GM12878 (cell line): ENCODE results near the gene OTOS. TPM values are rescaled to one million over a fixed set of nuclear protein-coding genes. Genes with fewer than 3 reads are reported as not detected.

Experiments
- ATF2 ChIP-seq: IDR thresholded peaks from 2 replicates; pipeline ENCODE4 v1.6.1; 2012; ENCODE audit warnings: low read length, inconsistent platforms
- BCL3 ChIP-seq: IDR thresholded peaks from 2 replicates; pipeline ENCODE4 v1.6.1; 2011; ENCODE audit warnings: borderline replicate concordance, low read depth, mild to moderate bottlenecking, moderate library complexity, low read length; ENCODE audit not compliant: insufficient read depth, poor library complexity, severe bottlenecking
- BRCA1 ChIP-seq: IDR thresholded peaks from 2 replicates; pipeline ENCODE4 v1.6.1; 2011; ENCODE audit warnings: low read depth, low read length, improper control_type of control experiment
- CHD1 ChIP-seq: IDR thresholded peaks from 2 replicates; pipeline ENCODE4 v1.6.1; 2012; ENCODE audit warnings: low read depth, low read length, improper control_type of control experiment
- DPF2 ChIP-seq: fragments of 450-650 bp; IDR thresholded peaks from 2 replicates; pipeline ENCODE4 v1.6.1; 2017; ENCODE audit warnings: mild to moderate bottlenecking
- E2F8 ChIP-seq: fragments of 450-650 bp; IDR thresholded peaks from 2 replicates; pipeline ENCODE4 v1.6.1; 2018; ENCODE audit warnings: mild to moderate bottlenecking, low read depth, moderate library complexity; ENCODE audit not compliant: partially characterized antibody
- NKRF ChIP-seq: fragments of 450-650 bp; conservative IDR thresholded peaks from 2 replicates; pipeline ENCODE4 v1.6.1; 2017; ENCODE audit warnings: mild to moderate bottlenecking, moderate library complexity
- PBX3 ChIP-seq: IDR thresholded peaks from 2 replicates; pipeline ENCODE4 v1.6.1; 2011; ENCODE audit warnings: mild to moderate bottlenecking, low read depth, low read length, moderate library complexity; ENCODE audit not compliant: insufficient replicate concordance
- POU2F2 ChIP-seq: IDR thresholded peaks from 3 replicates; pipeline ENCODE4 v1.6.1; 2011; ENCODE audit warnings: low read depth, mild to moderate bottlenecking, low read length, borderline replicate concordance
- RAD21 ChIP-seq: IDR thresholded peaks from 2 replicates; pipeline ENCODE4 v1.6.1; 2011; ENCODE audit warnings: mild to moderate bottlenecking, low read depth, low read length, moderate library complexity; ENCODE audit not compliant: insufficient read depth
- RBBP5 ChIP-seq: fragments of 200-600 bp; sonication (generic); conservative IDR thresholded peaks from 2 replicates; pipeline ENCODE4 v1.6.1; 2016
- SMAD5 ChIP-seq: IDR thresholded peaks from 2 replicates; pipeline ENCODE4 v1.6.1; 2016; ENCODE audit warnings: antibody characterized with exemption, low read depth
- SP1 ChIP-seq: IDR thresholded peaks from one replicate; pipeline ENCODE4 v1.6.1; 2011; ENCODE audit warnings: low read depth, low read length
- SPI1 ChIP-seq: IDR thresholded peaks from 2 replicates; pipeline ENCODE4 v1.6.1; 2011; ENCODE audit warnings: low read depth, mild to moderate bottlenecking, low read length, moderate library complexity, borderline replicate concordance; ENCODE audit not compliant: insufficient read depth
- TCF3 ChIP-seq: IDR thresholded peaks from 2 replicates; pipeline ENCODE4 v1.6.1; 2012; ENCODE audit warnings: low read depth, mild to moderate bottlenecking, low read length, borderline replicate concordance; ENCODE audit not compliant: insufficient read depth
- USF2 ChIP-seq: IDR thresholded peaks from 2 replicates; pipeline ENCODE4 v1.6.1; 2011; ENCODE audit warnings: low read depth, low read length, improper control_type of control experiment, borderline replicate concordance
- YBX1 ChIP-seq: fragments of 450-650 bp; IDR thresholded peaks from 2 replicates; pipeline ENCODE4 v1.6.1; 2016; ENCODE audit warnings: antibody characterized with exemption
- YY1 ChIP-seq: IDR thresholded peaks from 2 replicates; pipeline ENCODE4 v1.6.1; 2011; ENCODE audit warnings: low read depth, mild to moderate bottlenecking, low read length
- polyA plus RNA-seq, 11 experiments: library from polyadenylated mRNA; depleted of rRNA in 4 of 11; unstranded in 6 of 11; stranded (reverse) in 5 of 11; fragments of >200 nt; fragmentation: Nextera tagmentation in 4 of 11; fragmentation: Illumina TruSeq in 1 of 11; extraction: Ambion mirVana in 4 of 11; extraction: Trizol in 1 of 11; gene quantifications; 1 replicate in 1 of 11; 2 replicates in 10 of 11; pipeline versions ENCODE4 v1.2.1 to v1.2.3, GENCODE V29; 2011 to 2016; ENCODE audit warnings: inconsistent platforms in 2 of 11, missing spikeins in 2 of 11, low read depth in 1 of 11
- total RNA-seq, 4 experiments: library from RNA; depleted of rRNA in 3 of 4; stranded (reverse); fragments of >200 nt in 3 of 4; fragmentation: Illumina TruSeq in 1 of 4; extraction: Trizol in 1 of 4; gene quantifications; 2 replicates each; pipeline versions ENCODE4 v1.2.1 to v1.2.3, GENCODE V29; 2013 to 2021

The OTOS gene
- total and polyA plus RNA-seq, 10 of the 15 experiments (the other 5 are each of a cell fraction or from before 2014, with no cell fraction given), result not detected

GRCh38 chr2:240136013-240136670 lies 4.3 kb downstream of the OTOS start, which contains the start of gene COPS9 (continued):
- TF ChIP-seq NKRF (no peak), POU2F2 (peak; percentile 48; the same call in 1 of the 3 replicates), BRCA1 (no peak), E2F8 (no peak), SMAD5 (no peak; the same call in 1 of the 2 replicates), YY1 (peak; percentile 85), TCF3 (no peak), RBBP5 (no peak), YBX1 (no peak), BCL3 (no peak), CHD1 (no peak), PBX3 (no peak), ATF2 (no peak), SPI1 (no peak), SP1 (no peak), RAD21 (no peak), DPF2 (0 out of 2 replicates have a peak, but pooled peaks have one; percentile 44), USF2 (no peak)
